Brain microvascular endothelial cell (primary cell): ENCODE measurements around the gene BCL2L14.

Experiments used
- DNase-seq: peaks from one replicate; pipeline ENCODE4 v3.0.0-alpha.2; 2020
- H3K27ac ChIP-seq: fragments of 250-450 bp; sonication (Bioruptor Pico); 2 replicates; pipeline ENCODE4 v1.5.1; 2020; ENCODE audit warnings: mild to moderate bottlenecking, moderate library complexity
- H3K27me3 ChIP-seq: fragments of 250-450 bp; sonication (Bioruptor Pico); replicated peaks from 2 replicates; pipeline ENCODE4 v1.5.1; 2020; ENCODE audit warnings: mild to moderate bottlenecking
- H3K36me3 ChIP-seq: fragments of 250-450 bp; sonication (Bioruptor Pico); replicated peaks from 2 replicates; pipeline ENCODE4 v1.5.1; 2020; ENCODE audit warnings: mild to moderate bottlenecking
- H3K4me3 ChIP-seq: 2 replicates; pipeline ENCODE4 v1.5.1; 2011; ENCODE audit warnings: low read depth, mild to moderate bottlenecking, control low read depth, low read length, moderate library complexity
- in situ Hi-C: cut with HindIII; loops from 2 replicates; pipeline ENCODE4 v1.10.0; 2017; ENCODE audit warnings: low sequenced_read_pairs, low pct_ligation_motif_present
- TF ChIP-seq, protein P1 (sequence below): IDR thresholded peaks from 2 replicates; pipeline ENCODE4 v1.5.1; 2011; ENCODE audit warnings: low read depth, mild to moderate bottlenecking, moderate library complexity, low read length, control low read depth, inconsistent platforms; ENCODE audit errors: missing control alignments

Gene BCL2L14

DNA sequence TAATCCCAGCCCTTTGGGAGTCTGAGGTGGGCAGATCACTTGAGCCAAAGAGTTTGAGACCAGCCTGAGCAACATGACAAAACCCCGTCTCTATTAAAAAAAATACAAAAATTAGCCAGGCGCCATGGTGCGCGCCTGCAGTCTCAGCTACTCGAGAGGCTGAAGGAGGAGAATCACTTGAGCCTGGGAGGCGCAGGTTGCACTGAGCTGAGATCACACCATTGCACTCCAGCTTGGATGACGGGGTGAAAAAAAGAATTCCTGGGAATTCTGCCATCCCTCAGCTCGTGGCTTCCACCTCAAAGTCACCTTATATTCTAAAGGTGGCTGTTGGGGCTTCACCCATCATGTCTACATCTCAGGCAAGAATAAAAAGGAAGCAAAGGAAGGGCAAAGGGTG, 12.9 kb downstream of the BCL2L14 start:
- TF ChIP-seq, protein P1, sequence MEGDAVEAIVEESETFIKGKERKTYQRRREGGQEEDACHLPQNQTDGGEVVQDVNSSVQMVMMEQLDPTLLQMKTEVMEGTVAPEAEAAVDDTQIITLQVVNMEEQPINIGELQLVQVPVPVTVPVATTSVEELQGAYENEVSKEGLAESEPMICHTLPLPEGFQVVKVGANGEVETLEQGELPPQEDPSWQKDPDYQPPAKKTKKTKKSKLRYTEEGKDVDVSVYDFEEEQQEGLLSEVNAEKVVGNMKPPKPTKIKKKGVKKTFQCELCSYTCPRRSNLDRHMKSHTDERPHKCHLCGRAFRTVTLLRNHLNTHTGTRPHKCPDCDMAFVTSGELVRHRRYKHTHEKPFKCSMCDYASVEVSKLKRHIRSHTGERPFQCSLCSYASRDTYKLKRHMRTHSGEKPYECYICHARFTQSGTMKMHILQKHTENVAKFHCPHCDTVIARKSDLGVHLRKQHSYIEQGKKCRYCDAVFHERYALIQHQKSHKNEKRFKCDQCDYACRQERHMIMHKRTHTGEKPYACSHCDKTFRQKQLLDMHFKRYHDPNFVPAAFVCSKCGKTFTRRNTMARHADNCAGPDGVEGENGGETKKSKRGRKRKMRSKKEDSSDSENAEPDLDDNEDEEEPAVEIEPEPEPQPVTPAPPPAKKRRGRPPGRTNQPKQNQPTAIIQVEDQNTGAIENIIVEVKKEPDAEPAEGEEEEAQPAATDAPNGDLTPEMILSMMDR: no peak
- DNase-seq: no peak
- Histone ChIP-seq H3K36me3 (no peaks in the 10 kb centered on the region), H3K27ac (no peak overlapping the region), H3K4me3 (no peak overlapping the region), H3K27me3 (no peaks in the 10 kb centered on the region)
- in situ Hi-C loops: loop anchor here (25.0 kb wide), 1 partner anchor 254 kb away; no protein-coding TSS in a partner anchor

DNA sequence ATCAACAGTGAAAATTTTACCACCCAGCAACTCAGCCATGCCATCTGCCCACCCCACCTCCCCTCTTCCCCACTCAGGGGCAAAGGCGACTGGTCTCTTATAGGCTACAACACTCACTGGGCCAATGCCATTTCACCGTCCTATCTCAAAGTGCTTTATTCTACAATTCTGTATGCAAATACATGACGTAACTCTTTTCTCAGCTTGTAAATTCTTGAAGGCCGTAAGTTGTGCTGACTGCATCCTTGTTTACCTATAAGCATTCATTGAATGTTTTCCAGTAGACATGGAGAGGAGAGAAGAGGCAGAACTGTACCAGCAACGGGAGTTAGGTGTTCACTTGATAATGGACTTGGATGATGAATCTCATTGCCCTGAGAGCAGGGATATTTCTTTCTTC, 15.6 kb downstream of the BCL2L14 start:
- H3K4me3 ChIP-seq: no peak overlapping the region
- TF ChIP-seq, protein P1: no peak
- in situ Hi-C loops: loop anchor here (25.0 kb wide), 1 partner anchor 251 kb away; no protein-coding TSS in a partner anchor
- H3K36me3 ChIP-seq: no peaks in the 10 kb centered on the region
- H3K27me3 ChIP-seq: no peaks in the 10 kb centered on the region
- no peak overlapping the region for H3K27ac ChIP-seq
- no peak for DNase-seq

DNA sequence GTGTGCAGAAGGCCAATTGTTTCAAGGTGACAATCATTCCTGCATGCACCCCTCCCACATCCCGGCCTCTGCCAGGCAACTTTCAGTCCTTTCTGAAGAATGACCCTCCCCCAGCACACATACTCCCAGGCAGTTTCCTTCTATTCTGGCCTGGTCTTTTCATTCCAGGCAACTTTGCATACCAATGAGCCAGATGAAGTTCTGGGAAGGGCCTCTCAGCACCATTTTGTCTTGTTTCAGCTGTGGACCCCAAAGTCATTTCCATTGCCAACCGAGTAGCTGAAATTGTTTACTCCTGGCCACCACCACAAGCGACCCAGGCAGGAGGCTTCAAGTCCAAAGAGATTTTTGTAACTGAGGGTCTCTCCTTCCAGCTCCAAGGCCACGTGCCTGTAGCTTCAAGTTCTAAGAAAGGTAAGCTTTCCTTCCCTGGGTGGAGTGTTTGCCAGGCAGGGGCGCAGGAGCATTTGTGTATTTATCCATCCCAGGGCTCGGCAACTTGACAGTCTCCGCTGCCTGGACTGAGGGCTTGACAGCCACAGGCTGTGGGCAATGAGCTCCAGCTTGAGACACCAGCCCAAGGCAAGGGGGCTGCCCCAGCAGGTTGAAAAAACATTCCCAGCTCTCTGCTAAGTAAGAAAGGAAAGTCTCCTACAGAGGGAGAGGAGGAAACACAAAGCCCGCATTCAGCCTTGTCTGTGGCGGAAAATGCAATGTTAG, 16.4 kb downstream of the BCL2L14 start:
- in situ Hi-C loops: loop anchor here (25.0 kb wide), 1 partner anchor 250 kb away; no protein-coding TSS in a partner anchor

DNA sequence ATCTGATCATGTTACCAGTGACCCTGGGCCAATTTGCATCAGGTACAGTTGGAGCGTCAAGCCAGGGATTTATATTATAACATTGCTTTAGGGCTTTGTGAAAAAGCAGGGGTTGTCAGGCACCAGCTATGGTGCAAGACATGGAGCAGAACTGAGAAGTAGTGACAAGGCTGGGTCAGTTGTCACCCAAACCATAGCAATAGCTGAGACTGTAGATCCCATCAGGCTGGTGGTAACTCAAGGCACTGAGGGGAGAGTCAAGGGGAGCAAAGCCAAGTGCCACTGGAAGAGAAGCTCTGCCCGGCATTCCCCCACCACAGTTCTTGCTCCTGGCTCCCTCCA, 16.9 kb downstream of the BCL2L14 start:
- Histone ChIP-seq H3K4me3 (no peak overlapping the region), H3K36me3 (no peaks in the 10 kb centered on the region), H3K27ac (no peak overlapping the region), H3K27me3 (no peaks in the 10 kb centered on the region)
- TF ChIP-seq, protein P1: no peak
- in situ Hi-C loops: loop anchor here (25.0 kb wide), 1 partner anchor 250 kb away; no protein-coding TSS in a partner anchor
- DNase-seq: no peak

More for the DNA sequence above, 16.4 kb downstream of the BCL2L14 start:
- DNase-seq: no peak
- TF ChIP-seq, protein P1: no peak
- H3K27me3 ChIP-seq: no peaks in the 10 kb centered on the region
- no peaks in the 10 kb centered on the region for H3K36me3 ChIP-seq
- no peak overlapping the region for H3K4me3 ChIP-seq
- H3K27ac ChIP-seq: no peak overlapping the region

DNA sequence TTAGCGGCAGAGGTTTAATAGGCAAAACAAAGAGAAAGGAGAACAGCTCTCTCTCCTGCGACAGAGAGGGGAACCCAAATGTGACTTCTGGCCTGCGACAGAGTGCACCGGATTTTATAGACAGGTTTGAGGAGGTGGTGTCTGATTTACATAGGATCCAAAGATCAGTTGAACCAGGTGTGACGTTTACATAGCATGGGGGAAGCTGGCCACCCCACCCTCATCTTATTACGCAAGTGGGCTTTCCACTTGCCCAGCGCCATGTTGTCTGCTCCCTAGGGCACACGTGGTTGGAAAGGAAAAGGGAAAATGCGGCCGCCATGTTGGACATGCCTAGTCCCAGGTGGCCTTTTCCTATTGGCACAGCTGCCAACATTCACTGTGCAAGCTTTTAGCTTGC, 17.4 kb downstream of the BCL2L14 start:
- no peaks in the 10 kb centered on the region for H3K36me3 ChIP-seq
- no peaks in the 10 kb centered on the region for H3K27me3 ChIP-seq
- in situ Hi-C loops: loop anchor here (25.0 kb wide), 1 partner anchor 249 kb away; no protein-coding TSS in a partner anchor
- TF ChIP-seq, protein P1: no peak
- no peak overlapping the region for H3K4me3 ChIP-seq
- DNase-seq: no peak
- no peak overlapping the region for H3K27ac ChIP-seq

DNA sequence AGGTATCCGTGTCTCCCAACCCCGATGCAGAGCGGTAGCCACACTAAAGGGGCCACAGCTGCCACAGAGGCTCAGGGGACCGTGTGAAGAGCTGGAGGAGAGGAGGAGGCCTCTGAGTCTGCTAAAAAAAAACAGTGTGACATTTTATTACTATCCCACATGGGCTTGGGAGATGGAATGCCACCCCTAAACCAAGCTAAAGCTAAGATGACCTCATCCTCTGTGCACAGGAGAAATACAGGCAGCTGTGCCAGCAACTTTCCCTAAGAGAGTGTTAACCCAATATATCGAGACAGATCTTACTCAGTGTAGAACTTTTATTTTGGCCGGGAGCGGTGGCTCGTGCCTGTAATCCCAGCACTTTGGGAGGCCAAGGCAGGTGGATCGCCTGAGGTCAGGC, 18.0 kb downstream of the BCL2L14 start:
- no peak for DNase-seq
- no peaks in the 10 kb centered on the region for H3K27me3 ChIP-seq
- no peaks in the 10 kb centered on the region for H3K36me3 ChIP-seq
- in situ Hi-C loops: loop anchor here (25.0 kb wide), 1 partner anchor 249 kb away; no protein-coding TSS in a partner anchor
- no peak overlapping the region for H3K27ac ChIP-seq
- no peak overlapping the region for H3K4me3 ChIP-seq
- TF ChIP-seq, protein P1: no peak
